Stimulated activated CD8-positive, alpha-beta memory T cell treated with anti-CD3 and anti-CD28 coated beads, Interleukin-15, amount 100 ng/mL, for 4 hours (primary cell): ENCODE results near the gene CSMD2.
"Not testable (repeated sequence)": the region's sequence is repeated elsewhere in the genome, so short reads cannot be mapped to it uniquely, and the experiment has no call there.

Experiments
- DNase-seq, 2 donors: peaks; one replicate each; pipeline ENCODE4 v3.0.0-alpha.2; 2020; ENCODE audit warnings: low read depth in 2 of 2

The CSMD2 gene

DNA sequence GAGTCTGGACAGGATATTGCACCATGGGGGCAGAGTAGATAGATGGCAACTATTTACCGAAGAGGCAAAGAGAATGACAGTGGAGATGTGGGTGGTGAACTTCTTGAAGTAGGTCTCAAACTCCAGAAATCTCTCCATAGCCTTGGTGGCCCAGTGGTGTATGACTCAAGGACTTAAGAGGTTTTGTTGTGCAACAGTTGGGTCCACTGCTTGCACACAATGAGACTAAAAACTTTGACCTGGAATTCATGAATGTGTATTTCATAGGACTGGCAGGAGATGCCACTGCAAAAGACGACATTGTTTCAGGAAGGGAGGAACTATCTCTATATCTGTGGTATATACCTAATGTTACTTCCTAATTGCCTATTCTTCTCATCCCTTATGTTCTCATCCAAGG is 616.7 kb downstream of the CSMD2 start:
- DNase-seq, result no peak

- DNase-seq, result no peak
Observed at GRCh38 chr1:33547576-33547975, 617.5 kb downstream of the CSMD2 start.

GRCh38 chr1:33541966-33542365 is 623.1 kb downstream of the CSMD2 start:
- DNase-seq, result no peak

DNA sequence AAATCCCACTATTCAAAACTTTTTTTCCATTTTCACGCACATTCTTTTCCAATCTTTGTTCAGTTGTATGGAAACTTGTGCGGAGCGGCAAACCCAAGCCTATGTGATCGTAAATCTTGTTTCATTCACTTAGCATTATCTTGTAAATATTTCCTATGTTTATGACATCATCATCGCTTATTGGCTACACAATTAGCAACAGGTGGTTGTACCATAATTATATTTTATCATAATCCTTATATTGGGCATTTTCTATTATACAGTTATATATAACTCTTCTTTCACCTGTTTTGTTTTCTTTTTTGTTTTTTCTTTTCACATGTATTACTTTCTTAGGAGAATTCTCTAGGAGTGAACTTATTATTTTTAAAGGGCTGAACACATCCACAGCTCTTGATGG is 627.1 kb downstream of the CSMD2 start:
- no peak for DNase-seq

GRCh38 chr1:33535334-33535733 is 629.7 kb downstream of the CSMD2 start:
- DNase-seq, result no peak

GRCh38 chr1:33532936-33533335 is 632.1 kb downstream of the CSMD2 start:
- DNase-seq, result no peak

GRCh38 chr1:33532250-33532649 is 632.8 kb downstream of the CSMD2 start:
- no peak for DNase-seq

GRCh38 chr1:33529957-33530356 is 635.1 kb downstream of the CSMD2 start:
- DNase-seq, result no peak

DNA sequence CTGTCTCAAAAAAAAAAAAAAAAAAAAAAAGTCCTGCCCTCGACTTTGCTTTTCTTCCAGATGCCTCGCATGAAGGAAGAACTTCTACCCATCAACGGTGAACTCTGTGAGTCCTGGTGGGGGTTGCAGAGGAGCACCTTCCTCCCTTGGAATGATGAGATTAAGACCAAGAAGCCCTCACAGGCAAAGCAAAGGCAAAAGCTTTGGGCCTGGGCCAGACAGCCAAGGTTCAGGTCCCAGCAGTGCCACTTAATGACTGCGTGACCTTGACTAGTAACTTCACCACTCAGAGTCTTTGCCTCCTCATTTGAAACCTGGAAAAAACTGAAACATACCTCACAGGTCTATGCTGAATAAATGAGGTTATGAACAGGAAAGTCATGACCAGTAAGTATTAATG is 637.1 kb downstream of the CSMD2 start:
- DNase-seq, result no peak

DNA sequence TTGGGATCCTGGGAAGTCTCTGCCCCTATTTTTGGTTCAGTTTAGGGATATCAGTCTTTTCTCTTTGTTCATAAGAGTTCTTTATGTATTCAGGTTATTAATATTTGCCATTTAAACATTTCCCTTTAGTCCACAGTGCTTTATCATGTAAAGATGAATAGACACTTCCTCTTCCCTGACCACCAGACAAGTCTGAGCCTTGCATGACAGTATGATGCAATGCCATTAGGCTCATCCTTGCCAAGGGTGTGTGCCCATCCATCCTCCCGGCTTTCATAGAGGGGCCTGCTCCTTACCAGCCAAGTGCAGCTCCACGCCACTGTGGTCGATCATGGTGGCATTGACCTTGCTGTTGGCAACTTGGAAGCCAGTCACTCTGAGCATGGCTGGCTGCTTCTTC is 640.4 kb downstream of the CSMD2 start:
- no peak for DNase-seq

- no peak for DNase-seq
Observed at GRCh38 chr1:33519240-33519884, 645.7 kb downstream of the CSMD2 start.

DNA sequence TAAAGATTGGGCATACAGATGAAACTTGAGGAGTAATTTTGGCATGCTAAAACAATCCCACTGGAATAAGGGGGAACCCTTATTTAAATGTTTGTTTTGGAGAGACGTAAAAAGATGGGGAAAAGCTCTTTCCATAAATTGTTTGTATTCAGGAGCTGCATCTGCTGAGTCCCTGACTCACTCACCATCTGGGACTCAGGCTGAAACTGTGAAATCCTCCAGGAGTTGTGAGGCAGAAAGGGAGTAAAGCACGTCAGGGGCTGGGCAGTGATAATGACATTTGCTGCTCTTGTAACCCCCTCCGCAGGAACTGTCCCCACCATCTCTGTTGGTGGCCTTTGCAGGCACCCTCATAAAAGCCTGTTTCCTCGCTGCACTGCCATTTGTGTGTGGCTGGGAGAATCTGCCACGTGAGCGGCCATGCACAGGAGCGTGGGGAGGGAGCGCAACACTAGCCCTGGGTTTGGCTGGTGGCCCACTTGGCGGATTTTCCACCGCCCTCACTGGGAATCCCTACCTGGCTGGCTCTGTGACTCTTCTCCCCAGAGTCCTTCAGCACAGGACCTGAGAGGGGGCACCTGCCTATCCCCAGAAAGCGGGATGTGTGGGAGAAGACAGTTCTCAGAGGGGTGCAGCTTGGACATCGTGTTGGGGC is 647.3 kb downstream of the CSMD2 start:
- no peak for DNase-seq

DNA sequence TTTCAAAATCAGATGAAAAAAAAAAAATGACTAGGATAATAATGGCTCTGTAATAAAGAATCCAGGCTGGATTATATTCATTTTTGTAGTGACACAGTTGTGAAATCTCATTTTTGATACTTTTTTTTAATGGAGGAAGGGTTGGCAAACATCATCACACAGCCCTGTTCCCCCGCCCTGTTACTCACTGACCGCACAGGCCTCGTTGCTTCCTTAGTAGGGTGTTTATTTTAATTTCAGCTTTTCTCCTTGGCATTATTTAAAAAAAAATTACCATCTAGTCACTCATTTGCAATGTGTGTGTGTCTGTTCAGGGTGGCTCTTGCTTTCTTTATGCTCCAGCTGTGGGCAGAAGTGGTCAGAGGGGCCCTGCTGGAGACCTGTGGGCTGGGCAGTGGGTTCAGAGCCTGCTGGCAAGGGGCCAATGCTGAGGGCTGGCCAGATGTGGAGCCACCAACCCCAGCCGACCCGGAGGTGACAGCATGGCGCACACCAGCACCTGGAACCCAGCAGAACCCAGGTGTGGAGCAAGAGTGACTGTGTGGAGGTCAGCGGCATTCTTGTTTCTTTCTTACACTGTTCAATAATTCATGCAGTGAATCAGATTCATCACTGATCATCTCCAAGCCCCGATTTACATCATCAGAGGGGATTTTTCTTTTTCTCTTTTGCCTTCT is 648.0 kb downstream of the CSMD2 start:
- DNase-seq, result no peak

DNA sequence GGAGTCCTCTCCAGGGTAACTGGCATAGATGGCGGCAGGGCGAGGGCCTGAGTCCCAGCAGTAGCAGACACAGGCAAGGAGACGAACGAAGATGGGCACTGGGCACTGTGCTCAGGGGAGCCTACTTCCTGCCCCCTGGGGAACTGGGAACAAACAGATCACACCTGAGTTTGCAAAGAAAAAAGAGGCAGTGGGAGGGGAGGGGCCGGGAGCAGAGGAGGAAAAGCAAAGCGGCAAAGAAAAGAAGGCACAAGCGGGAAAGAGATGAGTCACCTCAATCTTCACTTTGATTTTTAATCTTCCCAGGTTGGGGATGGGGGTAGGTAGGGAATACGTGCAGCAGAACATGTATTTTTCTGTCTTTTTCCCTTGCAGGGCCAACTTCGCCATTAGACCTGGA is 648.6 kb downstream of the CSMD2 start:
- DNase-seq, result no peak

GRCh38 chr1:33515607-33516006 is 649.4 kb downstream of the CSMD2 start:
- DNase-seq, result no peak

- DNase-seq, result no peak
Observed at GRCh38 chr1:33515112-33515511, 649.9 kb downstream of the CSMD2 start.

- no peak for DNase-seq
Observed at GRCh38 chr1:33512226-33513011, 652.6 kb downstream of the CSMD2 start.

GRCh38 chr1:33509276-33509675 is 655.8 kb downstream of the CSMD2 start:
- not testable (repeated sequence) for DNase-seq

DNA sequence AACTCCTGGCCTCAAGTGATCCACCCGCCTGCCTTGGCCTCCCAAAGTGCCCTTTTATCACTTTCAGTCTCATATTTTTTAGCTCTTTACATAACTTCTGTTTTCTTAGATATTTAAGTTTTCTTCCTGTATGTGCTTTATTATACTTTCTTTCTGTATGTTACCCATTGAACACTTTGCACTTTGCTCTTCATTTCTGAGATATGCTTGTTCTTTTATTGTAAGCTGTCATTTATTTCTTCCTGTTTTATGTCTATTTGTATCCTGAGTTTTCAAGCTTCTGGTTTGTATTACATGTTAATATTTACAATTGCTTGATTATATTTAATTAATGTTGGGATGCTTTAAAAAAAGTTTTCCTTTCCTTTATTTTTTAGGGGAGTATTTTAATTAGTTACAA is 656.9 kb downstream of the CSMD2 start:
- no peak for DNase-seq

DNA sequence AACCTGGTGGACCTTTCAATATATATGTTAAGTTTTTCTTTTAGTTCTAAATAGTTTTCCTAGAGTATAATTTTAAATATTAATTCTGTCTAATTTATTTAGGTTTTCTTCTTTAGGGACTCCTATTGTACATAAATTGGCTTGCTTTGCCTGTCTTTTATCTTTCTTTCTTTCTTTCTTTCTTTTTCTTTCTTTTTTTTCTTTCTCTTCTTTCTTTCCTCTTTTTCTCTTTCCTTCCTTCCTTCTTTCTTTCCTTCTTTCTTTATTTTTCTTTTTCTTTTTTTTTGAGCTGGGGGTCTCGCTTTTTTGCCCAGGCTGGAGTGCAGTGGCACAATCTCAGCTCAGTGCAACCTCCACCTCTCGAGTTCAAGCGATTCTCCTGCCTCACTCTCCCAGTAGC is 657.4 kb downstream of the CSMD2 start:
- DNase-seq, result no peak

DNA sequence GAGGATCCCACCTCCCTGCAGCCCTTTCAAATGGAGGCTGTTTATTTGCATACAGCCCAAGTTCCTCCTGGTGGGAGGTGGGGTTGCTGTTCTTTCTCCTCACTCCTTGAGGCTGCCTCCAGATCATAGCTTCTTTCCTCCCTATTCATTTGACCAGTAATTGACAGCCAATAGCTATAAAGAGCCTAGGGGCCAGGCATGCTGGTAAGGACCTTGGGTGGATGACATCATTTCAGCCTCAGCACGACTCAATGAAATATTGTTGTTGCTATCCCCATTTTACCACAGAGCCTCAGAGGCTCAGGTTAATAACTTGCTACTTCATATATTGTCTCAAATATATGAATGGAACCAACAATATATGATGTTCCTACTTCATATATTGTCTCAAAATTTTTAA is 661.5 kb downstream of the CSMD2 start:
- no peak for DNase-seq

DNA sequence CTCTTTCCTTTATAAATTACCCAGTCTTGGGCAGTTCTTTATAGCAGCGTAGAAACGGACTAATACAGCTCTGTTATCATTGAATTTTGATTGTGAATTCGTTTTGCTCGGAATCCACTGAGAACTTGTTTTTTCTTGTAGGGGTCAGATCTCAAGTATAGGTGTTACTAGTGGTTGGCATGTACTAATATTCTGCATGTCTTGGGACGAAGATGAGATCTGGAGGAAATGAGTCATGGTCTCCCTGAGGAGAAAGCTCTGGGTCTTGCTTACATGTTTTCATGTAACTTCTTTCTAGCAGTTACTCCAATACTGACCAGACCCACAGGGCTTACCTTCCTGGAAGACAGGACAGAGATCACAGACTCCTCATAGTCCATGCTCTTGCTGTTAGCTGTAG is 662.3 kb downstream of the CSMD2 start:
- no peak for DNase-seq

DNA sequence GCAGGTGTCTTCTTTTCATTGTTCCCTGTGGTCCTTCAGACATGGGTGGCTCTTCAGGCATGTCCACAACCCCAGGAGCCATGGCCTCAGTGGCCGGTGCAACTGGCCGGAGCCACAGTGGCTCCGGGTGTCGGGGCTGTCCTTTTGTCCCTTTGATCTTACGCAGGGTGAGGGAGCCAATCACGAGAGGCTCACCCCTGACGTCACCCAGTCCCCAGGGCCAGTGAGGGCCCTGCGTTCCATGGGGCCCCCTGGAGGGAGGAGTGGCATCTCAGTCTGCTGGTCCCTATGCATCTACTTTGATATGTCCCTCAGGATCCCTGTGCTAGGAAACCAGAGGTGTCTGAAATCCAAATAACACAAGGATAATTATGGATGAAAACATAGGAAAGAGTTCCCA is 663.3 kb downstream of the CSMD2 start:
- DNase-seq, result no peak
